HEK293 (cell line): ENCODE data around the gene TTC1.

Experiments
- CTCF ChIA-PET: fragments of 350-600 bp; formaldehyde crosslinking; extraction: SDS; loops from one replicate; lab custom pipeline; 2021; ENCODE audit warnings: antibody characterized with exemption; lab: Yijun Ruan, JAX
- POLR2A ChIA-PET: fragments of 300-600 bp; formaldehyde crosslinking; extraction: SDS; loops from one replicate; lab custom pipeline; 2020; ENCODE audit warnings: antibody characterized with exemption, inconsistent platforms; lab: Yijun Ruan, JAX
- H3K27ac ChIP-seq: fragments of 200-500 bp; sonication (Bioruptor generic); 2 replicates; pipeline ENCODE4 v1.5.1; 2014; ENCODE audit warnings: low read depth, low read length, control low read depth, inconsistent platforms; ENCODE audit errors: extremely low read depth
- H3K36me3 ChIP-seq, 2 experiments: fragments of 200-500 bp in 1 of 2; sonication (Bioruptor generic) in 1 of 2; 1 replicate in 1 of 2; 2 replicates in 1 of 2; pipeline ENCODE4 v1.5.1; 2014 to 2017; ENCODE audit warnings: inconsistent platforms in 2 of 2, low read length in 2 of 2; ENCODE audit not compliant: control insufficient read depth in 2 of 2, insufficient read depth in 1 of 2
- H3K4me1 ChIP-seq: fragments of 200-500 bp; sonication (Bioruptor generic); 2 replicates; pipeline ENCODE4 v1.5.1; 2014; ENCODE audit warnings: mild to moderate bottlenecking, low read length, inconsistent platforms; ENCODE audit not compliant: control insufficient read depth, insufficient read depth
- H3K4me3 ChIP-seq: 2 replicates; pipeline ENCODE4 v1.5.1; 2011; ENCODE audit warnings: low read depth, mild to moderate bottlenecking, control low read depth, low read length, moderate library complexity
- H3K9me3 ChIP-seq: fragments of 200-500 bp; sonication (Bioruptor generic); 2 replicates; pipeline ENCODE4 v1.5.1; 2014; ENCODE audit warnings: low read depth, low read length, inconsistent platforms; ENCODE audit not compliant: control insufficient read depth, insufficient read depth
- FEZF1 ChIP-seq: fragments of 450-650 bp; formaldehyde crosslinking; IDR thresholded peaks from 2 replicates; pipeline ENCODE4 v1.5.1; 2016; ENCODE audit warnings: missing biosample characterization, missing genetic modification characterization
- GFI1B ChIP-seq: fragments of 450-650 bp; formaldehyde crosslinking; IDR thresholded peaks from 2 replicates; pipeline ENCODE4 v1.5.1; 2016; ENCODE audit warnings: missing biosample characterization, missing genetic modification characterization
- GLI4 ChIP-seq: fragments of 450-650 bp; formaldehyde crosslinking; IDR thresholded peaks from 2 replicates; pipeline ENCODE4 v1.5.1; 2016; ENCODE audit warnings: missing biosample characterization, missing genetic modification characterization
- GLIS1 ChIP-seq: fragments of 450-650 bp; formaldehyde crosslinking; IDR thresholded peaks from 2 replicates; pipeline ENCODE4 v1.5.1; 2016; ENCODE audit warnings: missing biosample characterization, missing genetic modification characterization
- KLF16 ChIP-seq: fragments of 450-650 bp; formaldehyde crosslinking; IDR thresholded peaks from 2 replicates; pipeline ENCODE4 v1.5.1; 2017; ENCODE audit warnings: missing biosample characterization, missing genetic modification characterization
- KLF8 ChIP-seq: fragments of 450-650 bp; formaldehyde crosslinking; IDR thresholded peaks from 2 replicates; pipeline ENCODE4 v1.5.1; 2016; ENCODE audit warnings: missing biosample characterization, missing genetic modification characterization
- MEIS1 ChIP-seq: sonication (generic); formaldehyde crosslinking; IDR thresholded peaks from 2 replicates; pipeline ENCODE4 v1.8.1; 2022; ENCODE audit warnings: missing genetic modification reagents, mild to moderate bottlenecking, borderline replicate concordance
- PRDM6 ChIP-seq: fragments of 450-650 bp; formaldehyde crosslinking; IDR thresholded peaks from 2 replicates; pipeline ENCODE4 v1.5.1; 2017; ENCODE audit warnings: missing biosample characterization, missing genetic modification characterization
- SALL2 ChIP-seq: fragments of 450-650 bp; formaldehyde crosslinking; IDR thresholded peaks from 2 replicates; pipeline ENCODE4 v1.5.0; 2017; ENCODE audit warnings: missing biosample characterization, mild to moderate bottlenecking, missing genetic modification characterization, borderline replicate concordance
- SP7 ChIP-seq: fragments of 450-650 bp; formaldehyde crosslinking; IDR thresholded peaks from 2 replicates; pipeline ENCODE4 v1.5.1; 2016; ENCODE audit warnings: missing biosample characterization, missing genetic modification characterization
- TCF7L2 ChIP-seq: IDR thresholded peaks from 2 replicates; pipeline ENCODE4 v1.6.1; 2011; ENCODE audit warnings: low read depth, mild to moderate bottlenecking, inconsistent platforms, low read length, moderate library complexity, borderline replicate concordance
- ZNF10 ChIP-seq: fragments of 450-650 bp; formaldehyde crosslinking; IDR thresholded peaks from 2 replicates; pipeline ENCODE4 v1.5.1; 2017; ENCODE audit warnings: missing biosample characterization, missing genetic modification characterization
- ZNF112 ChIP-seq: fragments of 450-650 bp; formaldehyde crosslinking; IDR thresholded peaks from 2 replicates; pipeline ENCODE4 v1.5.0; 2017; ENCODE audit warnings: missing biosample characterization, missing genetic modification characterization
- ZNF132 ChIP-seq: fragments of 450-650 bp; formaldehyde crosslinking; IDR thresholded peaks from 2 replicates; pipeline ENCODE4 v1.5.1; 2017; ENCODE audit warnings: missing biosample characterization, missing genetic modification characterization, borderline replicate concordance
- ZNF184 ChIP-seq: fragments of 450-650 bp; IDR thresholded peaks from 2 replicates; pipeline ENCODE4 v1.5.1; 2018; ENCODE audit warnings: missing biosample characterization, mild to moderate bottlenecking, missing genetic modification characterization
- ZNF211 ChIP-seq: fragments of 450-650 bp; formaldehyde crosslinking; IDR thresholded peaks from 2 replicates; pipeline ENCODE4 v1.5.1; 2016; ENCODE audit warnings: low read depth, missing biosample characterization, missing genetic modification characterization
- ZNF391 ChIP-seq: fragments of 450-650 bp; formaldehyde crosslinking; IDR thresholded peaks from 2 replicates; pipeline ENCODE4 v1.5.1; 2016; ENCODE audit warnings: low read depth, missing biosample characterization, missing genetic modification characterization, borderline replicate concordance
- ZNF473 ChIP-seq: fragments of 450-650 bp; formaldehyde crosslinking; IDR thresholded peaks from 2 replicates; pipeline ENCODE4 v1.5.1; 2017; ENCODE audit warnings: missing biosample characterization, missing genetic modification characterization
- ZNF518A ChIP-seq: fragments of 450-650 bp; formaldehyde crosslinking; conservative IDR thresholded peaks from 2 replicates; pipeline ENCODE4 v1.5.1; 2016; ENCODE audit warnings: low read depth, missing biosample characterization, missing genetic modification characterization
- ZNF585B ChIP-seq: fragments of 450-650 bp; formaldehyde crosslinking; IDR thresholded peaks from 2 replicates; pipeline ENCODE4 v1.5.1; 2016; ENCODE audit warnings: missing biosample characterization, missing genetic modification characterization
- ZNF626 ChIP-seq: fragments of 450-650 bp; sonication (Bioruptor Pico); formaldehyde crosslinking; IDR thresholded peaks from 2 replicates; pipeline ENCODE4 v1.5.1; 2018; ENCODE audit warnings: missing biosample characterization, missing genetic modification characterization, inconsistent platforms
- ZNF645 ChIP-seq: fragments of 450-650 bp; formaldehyde crosslinking; IDR thresholded peaks from 2 replicates; pipeline ENCODE4; 2016; ENCODE audit warnings: missing biosample characterization, missing genetic modification characterization
- ZNF664 ChIP-seq: fragments of 450-650 bp; formaldehyde crosslinking; IDR thresholded peaks from 2 replicates; pipeline ENCODE4 v1.5.1; 2016; ENCODE audit warnings: missing biosample characterization, missing genetic modification characterization
- ZNF677 ChIP-seq: fragments of 450-650 bp; IDR thresholded peaks from 2 replicates; pipeline ENCODE4 v1.5.0; 2018; ENCODE audit warnings: missing biosample characterization, mild to moderate bottlenecking, missing genetic modification characterization, moderate library complexity
- ZNF692 ChIP-seq: fragments of 450-650 bp; formaldehyde crosslinking; IDR thresholded peaks from 2 replicates; pipeline ENCODE4 v1.5.1; 2016; ENCODE audit warnings: missing biosample characterization, missing genetic modification characterization

The TTC1 gene

GRCh38 chr5:160082614-160083500 is 73.9 kb downstream of the TTC1 start:
- ChIA-PET CTCF (interaction anchor here (0.5 to 3.3 kb wide), 2 partner anchors 61 to 789 kb away, joined by 3 to 17 read pairs; no protein-coding TSS in a partner anchor), POLR2A (no interaction called here)
- peaks cover 0 to 6% of the 10 kb centered on the region in 2 experiments; a peak in 1 of 3 replicates for H3K36me3 ChIP-seq
- H3K4me1 ChIP-seq: peaks cover 4% of the 10 kb centered on the region
- TF ChIP-seq GLIS1 (peak; percentile 58), FEZF1 (tag by site-specific recombination) (peak; percentile 79), PRDM6 (0 out of 2 replicates have a peak, but pooled peaks have one; percentile 26), ZNF664 (tag by site-specific recombination) (peak; percentile 71), MEIS1 (peak; percentile 70; the same call in 1 of the 2 replicates), GFI1B (tag by site-specific recombination) (no peak), SP7 (tag by site-specific recombination) (no peak), ZNF692 (tag by site-specific recombination) (0 out of 2 replicates have a peak, but pooled peaks have one; percentile 29), SALL2 (tag by site-specific recombination) (no peak)
- H3K27ac ChIP-seq: no peak overlapping the region
- H3K4me3 ChIP-seq: no peak overlapping the region
- H3K9me3 ChIP-seq: no peaks in the 10 kb centered on the region

GRCh38 chr5:160083501-160083900 is 74.6 kb downstream of the TTC1 start:
- H3K4me1 ChIP-seq: peaks cover 4% of the 10 kb centered on the region
- TF ChIP-seq TCF7L2 (no peak), SALL2 (tag by site-specific recombination) (no peak), ZNF391 (tag by site-specific recombination) (no peak), ZNF10 (tag by site-specific recombination) (no peak), ZNF626 (tag by site-specific recombination) (no peak), ZNF211 (tag by site-specific recombination) (no peak), ZNF132 (tag by site-specific recombination) (no peak), ZNF677 (tag by site-specific recombination) (no peak), GLI4 (tag by site-specific recombination) (no peak), ZNF184 (tag by site-specific recombination) (no peak), KLF16 (no peak), ZNF645 (tag by site-specific recombination) (no peak), ZNF518A (tag by site-specific recombination) (no peak), ZNF585B (no peak), KLF8 (tag by site-specific recombination) (no peak), ZNF112 (tag by site-specific recombination) (no peak), ZNF473 (tag by site-specific recombination) (no peak)
- CTCF ChIA-PET: interaction anchor here (0.5 to 3.3 kb wide), 2 partner anchors 62 to 790 kb away, joined by 3 to 17 read pairs; no protein-coding TSS in a partner anchor
- no peak overlapping the region for H3K4me3 ChIP-seq
- peaks cover 0 to 5% of the 10 kb centered on the region in 2 experiments; a peak in 1 of 3 replicates for H3K36me3 ChIP-seq
- no peak overlapping the region for H3K27ac ChIP-seq
- no peaks in the 10 kb centered on the region for H3K9me3 ChIP-seq
- POLR2A ChIA-PET: no interaction called here
